SK-N-DZ (cell line): Measurements from ENCODE around the gene MAGEA9B. TPM values are rescaled to one million over a fixed set of nuclear protein-coding genes. Genes with fewer than 3 reads are reported as not detected.
A peak's percentile ranks its signal among the peaks of the same experiment; 100 is the strongest.
"Not testable (repeated sequence)": the region's sequence is repeated elsewhere in the genome, so short reads cannot be mapped to it uniquely, and the experiment has no call there.

Source experiments
- DNase-seq: peaks from one replicate; pipeline ENCODE4 v3.0.0-alpha.2; 2015; ENCODE audit warnings: low spot score
- polyA plus RNA-seq, 2 experiments: library from polyadenylated mRNA; depleted of rRNA; stranded (reverse); fragments of >200 nt; gene quantifications; 2 replicates each; pipeline ENCODE4 v1.2.3, GENCODE V29; 2014

Gene MAGEA9B, protein sequence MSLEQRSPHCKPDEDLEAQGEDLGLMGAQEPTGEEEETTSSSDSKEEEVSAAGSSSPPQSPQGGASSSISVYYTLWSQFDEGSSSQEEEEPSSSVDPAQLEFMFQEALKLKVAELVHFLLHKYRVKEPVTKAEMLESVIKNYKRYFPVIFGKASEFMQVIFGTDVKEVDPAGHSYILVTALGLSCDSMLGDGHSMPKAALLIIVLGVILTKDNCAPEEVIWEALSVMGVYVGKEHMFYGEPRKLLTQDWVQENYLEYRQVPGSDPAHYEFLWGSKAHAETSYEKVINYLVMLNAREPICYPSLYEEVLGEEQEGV
- polyA plus RNA-seq (2014; cell fraction: cytosol; rRNA removed): 8.2 and 8.6 TPM in 2 replicates
- 3.2 and 3.4 TPM in 2 replicates for polyA plus RNA-seq (2014; cell fraction: nucleus; rRNA removed)

DNA sequence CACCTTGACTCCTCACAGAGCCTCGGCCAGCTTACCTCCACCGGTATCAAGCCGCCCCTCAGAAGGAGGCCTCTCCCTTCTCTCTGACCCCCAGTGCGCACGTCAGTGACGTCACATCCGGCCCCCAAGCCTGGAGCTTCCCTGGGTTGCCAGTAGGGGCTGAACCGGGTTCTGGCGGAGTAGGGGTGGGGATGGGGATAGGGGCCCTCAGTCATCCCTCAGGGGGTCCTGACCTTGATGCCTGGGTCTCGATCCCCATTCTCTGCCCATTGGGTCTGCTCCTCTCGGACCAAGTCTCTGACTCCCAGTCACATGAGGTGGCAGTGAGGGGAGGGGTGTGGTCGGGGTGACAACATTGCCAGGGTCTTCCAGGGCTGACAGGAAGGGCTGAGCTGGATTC lies at the start of gene MAGEA9B:
TSS of gene MAGEA9B (minus strand) at position 101 of the 400 bp plus-strand sequence. CDS start 4,280 bp downstream, outside the sequence.
- DNase-seq: not testable (repeated sequence)

DNA sequence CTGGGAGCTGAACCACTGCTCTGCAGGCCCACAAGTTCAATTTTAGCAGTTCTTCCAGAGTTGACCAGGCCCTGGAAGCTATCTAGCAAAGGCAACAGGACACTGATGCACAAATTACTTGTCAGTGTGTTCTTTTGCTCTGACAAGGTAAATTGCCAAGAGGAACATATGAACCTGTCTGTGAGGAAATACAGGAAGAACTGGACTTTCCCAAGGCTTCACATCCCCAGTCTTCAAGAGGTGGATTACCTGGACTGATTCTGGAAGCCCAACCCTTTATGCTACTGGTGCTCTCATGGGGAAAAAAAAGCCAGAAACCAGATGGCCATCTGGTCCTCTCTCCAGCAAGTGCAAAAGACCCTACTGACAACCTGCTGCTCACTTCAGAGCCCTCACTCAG lies 46.3 kb upstream of the MAGEA9B start:
- DNase-seq: no peak

DNA sequence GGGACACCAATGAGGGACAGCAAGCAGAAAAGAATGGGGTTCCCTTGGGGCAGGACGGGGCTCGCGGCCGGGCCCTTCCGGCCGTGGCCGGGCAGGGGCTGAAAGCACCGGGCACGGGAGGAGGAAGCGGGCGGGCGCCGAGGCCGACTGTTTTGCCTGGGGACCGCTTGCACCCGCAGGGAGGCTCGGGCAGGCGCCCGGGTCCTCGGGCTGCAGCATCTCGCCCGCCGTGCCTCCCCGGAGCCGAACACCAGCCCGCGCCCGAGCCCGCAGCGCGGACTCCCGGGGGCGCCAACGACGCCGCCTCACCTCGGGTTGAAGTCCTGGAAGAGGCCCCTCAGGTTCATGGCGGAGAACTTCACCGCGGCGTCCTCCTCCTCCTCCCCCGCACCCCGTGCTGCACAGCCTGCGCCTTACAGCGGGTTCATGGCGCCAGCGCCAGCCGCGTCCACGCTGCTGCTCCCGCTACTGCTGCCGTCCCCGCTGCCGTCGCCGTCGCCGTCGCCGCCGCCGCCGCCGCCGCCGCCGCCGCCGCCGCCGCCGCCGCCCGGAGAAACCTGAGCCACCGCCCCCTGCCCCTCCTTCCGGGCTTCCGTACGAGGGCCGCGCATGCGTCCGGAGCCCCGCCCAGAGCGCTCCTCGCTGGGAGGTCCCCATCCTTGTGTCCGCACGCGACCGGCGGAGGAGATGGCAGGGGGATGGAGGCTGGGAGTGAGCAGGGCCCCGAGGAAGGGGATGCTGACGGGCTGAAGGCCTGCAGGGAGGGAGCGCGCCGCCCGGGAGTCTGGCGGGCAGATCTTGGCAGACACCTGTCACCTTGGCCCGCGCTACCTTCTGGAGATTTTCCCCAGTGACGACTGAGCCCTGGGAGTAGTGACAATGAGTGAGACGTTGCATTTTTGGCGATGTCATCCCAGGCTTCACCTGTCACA lies 44.2 kb upstream of the MAGEA9B start, which contains the start of gene TMEM185A:
TSS of gene TMEM185A (minus strand) at position 559 of the 932 bp plus-strand sequence. CDS start at position 347, 212 bp downstream.
- DNase-seq: peak; percentile 71

DNA sequence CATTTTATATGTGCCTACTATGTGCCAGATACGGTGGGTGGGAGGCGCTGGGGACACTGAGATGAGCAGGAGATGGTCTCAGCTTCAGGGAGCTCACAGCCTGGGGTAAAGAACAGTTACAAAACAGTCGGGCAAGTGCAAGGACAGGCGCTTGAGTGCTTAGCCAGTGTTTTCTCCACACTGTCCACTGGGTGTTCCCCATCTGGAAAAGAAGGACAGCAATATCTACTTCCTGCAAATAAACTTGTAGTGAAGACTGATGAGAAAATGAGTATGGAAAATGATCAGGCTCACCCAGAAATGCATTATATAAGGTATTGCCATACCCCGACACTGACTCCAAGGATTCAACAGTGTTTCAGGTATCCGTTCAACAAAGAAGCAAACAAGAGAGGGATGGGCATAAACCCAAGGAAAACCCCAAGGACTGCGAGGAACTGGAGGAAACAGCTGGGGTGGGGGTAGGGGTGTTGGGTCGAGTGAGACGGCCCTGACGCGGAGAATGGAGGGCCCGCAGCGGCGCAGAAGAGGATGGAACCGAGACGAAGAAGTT lies 43.5 kb upstream of the MAGEA9B start:
- peak; percentile 15 for DNase-seq

DNA sequence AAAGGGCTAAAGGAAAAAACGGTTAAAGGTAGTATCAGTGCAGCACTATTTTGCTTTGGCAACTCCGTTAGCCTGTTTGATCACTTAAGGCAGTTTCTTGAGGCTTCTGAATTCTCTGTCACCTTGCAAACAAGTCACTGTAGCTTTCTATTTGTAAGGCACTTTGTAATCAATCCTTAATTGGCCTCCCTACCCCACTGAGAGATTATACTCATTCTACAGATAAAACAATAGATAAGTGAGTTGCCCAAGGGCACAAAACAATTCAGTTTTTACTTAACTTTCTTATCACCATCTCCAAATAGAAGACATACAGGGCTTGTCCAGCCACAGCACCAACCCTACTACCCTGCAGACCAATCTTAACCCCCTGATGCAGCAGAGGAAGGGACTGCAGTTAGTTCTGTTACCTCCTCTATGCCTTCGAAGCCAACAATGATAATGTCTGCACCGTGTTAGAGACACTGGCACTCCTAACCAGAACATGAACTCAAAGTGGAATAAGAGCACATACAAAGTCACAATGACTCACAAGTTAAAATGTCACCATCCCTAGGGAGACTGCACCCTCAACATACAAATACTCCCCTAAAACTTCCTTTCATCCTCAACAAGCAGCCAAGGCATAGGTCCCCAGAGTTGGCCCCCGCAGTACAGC lies 42.6 kb upstream of the MAGEA9B start:
- no peak for DNase-seq

DNA sequence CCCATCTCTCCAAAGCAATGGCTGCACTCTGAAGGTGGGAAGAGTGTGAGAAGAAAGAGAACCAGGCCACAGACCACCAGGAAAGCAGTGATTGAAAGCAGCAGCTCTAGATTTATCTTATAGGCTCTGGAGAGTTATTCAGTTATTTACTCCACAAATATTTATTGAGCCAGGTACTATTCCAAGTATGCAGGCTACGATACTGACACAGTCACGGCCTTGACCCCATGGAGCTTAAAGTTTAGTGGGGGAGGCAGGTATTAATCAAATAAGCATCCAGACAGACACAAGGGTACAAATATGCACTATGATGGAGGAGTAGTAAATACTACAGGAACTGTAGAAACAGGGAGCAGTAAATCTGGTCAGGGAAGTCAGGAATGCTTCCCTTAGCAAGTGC lies 41.5 kb upstream of the MAGEA9B start:
- no peak for DNase-seq

DNA sequence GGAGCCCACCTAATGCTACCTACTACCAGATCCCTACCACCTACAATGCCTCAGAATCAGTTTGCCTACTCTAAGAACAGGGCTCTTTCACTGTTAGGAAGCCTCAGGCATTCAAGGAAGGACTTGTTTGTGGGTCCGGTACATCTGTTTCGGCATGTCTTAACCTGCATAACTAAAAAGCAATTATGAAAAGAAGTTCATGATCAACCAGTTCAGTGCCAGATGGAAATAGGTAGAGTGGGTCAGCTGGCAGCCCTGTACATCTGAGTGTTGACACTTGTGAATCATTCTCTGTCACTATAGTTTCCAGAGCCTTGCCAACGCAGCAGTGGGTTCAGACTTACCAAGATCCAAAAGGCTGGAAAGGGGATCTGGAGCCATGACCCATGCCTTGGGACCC lies 41.0 kb upstream of the MAGEA9B start:
- DNase-seq: no peak

DNA sequence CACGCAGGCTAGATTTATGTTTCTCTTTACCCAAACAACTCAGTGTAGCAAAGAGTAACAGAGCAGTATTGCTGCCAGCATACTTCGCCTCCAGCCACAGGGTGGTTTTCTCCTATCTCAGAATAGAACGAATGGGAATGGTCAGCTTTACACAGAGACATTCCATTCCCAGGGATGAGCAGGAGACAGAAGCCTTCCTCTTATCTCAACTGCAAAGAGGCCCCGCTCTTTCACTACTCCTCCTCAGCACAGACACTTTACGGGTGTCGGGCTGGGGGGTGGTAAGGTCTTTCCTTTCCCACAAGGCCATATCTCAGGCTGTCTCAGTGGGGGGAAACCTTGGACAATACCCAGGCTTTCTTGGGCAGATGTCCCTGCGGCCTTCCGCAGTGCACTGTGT lies 39.6 kb upstream of the MAGEA9B start:
- DNase-seq: not testable (repeated sequence)

DNA sequence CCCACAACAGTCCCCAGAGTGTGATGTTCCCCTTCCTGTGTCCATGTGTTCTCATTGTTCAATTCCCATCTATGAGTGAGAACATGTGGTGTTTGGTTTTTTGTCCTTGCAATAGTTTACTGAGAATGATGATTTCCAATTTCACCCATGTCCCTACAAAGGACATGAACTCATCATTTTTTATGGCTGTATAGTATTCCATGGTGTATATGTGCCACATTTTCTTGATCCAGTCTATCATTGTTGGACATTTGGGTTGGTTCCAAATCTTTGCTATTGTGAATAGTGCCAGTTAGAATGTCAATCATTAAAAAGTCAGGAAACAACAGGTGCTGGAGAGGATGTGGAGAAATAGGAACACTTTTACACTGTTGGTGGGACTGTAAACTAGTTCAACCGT lies 32.4 kb upstream of the MAGEA9B start:
- not testable (repeated sequence) for DNase-seq

DNA sequence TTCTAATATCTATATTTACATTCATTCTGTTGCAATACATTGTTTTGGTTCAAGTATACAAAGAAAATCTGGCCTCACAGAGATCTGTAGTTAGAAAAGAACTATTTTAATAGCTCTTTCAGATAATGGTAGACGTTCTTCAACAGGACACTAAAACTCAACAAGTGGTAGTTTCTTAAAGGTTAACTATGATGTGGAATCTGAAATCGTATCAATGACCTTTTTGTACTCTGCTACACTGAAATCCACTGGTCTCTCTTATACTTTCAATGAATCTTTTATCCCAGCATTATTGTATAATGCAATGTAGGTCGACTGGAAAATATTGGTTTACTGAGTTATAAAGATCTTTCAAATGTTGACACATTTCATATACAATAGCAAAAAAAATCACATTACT lies 31.6 kb upstream of the MAGEA9B start:
- DNase-seq: no peak

DNA sequence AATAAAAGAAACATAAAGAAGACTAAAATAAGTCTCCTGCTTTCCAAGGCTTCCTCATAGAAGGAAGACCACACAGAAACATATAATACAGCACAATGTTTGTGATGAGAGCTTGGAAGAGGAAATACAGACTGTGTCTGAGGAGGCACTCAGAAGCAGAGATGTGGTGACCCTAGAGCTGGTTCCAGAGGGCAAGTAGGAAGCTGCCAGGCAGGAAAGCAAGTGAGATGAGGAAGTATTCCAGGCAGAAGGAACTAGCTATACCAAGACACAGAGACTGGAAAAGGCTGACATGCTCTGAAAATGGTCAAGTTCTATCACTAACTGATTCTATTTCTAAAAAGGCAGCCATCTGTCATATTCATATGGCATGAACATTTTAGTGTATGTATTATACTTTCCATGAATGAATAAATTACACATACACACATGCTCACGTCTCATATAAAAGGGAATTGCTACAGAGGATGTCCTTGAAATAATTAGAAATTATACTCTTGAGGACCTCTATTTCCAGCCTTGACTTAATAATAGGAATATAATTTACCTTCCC lies 24.4 kb upstream of the MAGEA9B start:
- DNase-seq: no peak

DNA sequence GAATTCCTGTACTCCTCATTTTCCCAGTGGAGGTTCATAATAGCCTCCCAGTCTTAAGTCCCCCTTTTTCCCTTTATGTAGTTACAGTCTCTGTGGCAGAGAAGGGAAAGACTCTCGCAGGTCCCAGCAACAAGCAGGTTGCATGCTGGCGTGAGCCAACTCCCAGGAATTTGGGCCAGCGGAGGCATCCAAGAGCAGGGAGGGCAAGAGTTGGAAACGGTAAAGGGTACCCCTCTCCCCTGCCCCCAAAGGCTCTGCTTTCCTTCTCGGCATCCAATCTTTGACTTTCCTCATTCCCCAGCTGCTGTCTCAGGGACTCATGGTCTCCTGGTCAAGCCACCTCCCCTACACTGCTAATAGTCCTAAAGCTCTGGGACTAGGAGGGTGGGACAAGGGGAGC lies 23.3 kb upstream of the MAGEA9B start:
- no peak for DNase-seq

DNA sequence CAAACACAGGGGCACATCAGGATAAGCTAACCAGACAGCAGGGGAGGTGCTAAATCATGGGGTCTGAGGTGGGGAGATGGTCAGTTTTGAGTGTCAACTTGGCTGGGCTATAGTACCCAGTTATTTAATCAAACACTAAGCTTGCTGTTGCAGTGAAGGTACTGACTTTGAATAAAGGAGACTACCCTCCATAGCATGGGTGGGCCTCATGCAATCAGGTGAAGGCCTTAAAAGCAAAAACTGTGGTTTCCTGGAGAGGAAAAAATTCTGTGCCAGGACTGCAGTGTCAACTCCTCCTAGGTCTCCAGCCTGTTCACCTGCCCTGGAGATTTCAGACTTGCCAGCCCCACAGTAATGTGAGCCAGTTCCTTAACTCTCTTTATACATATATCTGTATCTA lies 20.4 kb upstream of the MAGEA9B start:
- no peak for DNase-seq

DNA sequence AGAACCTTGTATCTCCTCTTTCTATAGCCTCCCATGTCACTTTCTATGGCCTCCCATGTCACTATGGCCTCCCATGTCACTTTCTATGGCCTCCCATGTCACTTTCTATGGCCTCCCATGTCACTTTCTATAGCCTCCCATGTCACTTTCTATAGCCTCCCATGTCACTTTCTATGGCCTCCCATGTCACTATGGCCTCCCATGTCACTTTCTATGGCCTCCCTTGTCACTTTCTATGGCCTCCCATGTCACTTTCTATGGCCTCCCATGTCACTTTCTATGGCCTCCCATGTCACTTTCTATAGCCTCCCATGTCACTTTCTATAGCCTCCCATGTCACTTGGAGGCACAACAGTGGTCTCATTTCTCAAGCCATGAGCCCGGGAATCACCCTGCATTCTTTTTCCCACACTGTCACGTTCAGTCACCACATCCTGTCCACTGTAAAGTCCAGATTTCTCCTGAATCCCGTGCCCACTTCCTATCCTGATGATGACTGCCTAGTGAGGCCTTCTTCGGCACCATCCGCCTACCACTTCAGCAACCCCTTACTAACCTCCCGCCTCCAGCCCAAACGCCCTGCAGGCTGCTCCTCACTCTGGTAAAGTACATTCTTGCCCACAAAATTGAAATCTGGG lies 18.1 kb upstream of the MAGEA9B start:
- DNase-seq: not testable (repeated sequence)

DNA sequence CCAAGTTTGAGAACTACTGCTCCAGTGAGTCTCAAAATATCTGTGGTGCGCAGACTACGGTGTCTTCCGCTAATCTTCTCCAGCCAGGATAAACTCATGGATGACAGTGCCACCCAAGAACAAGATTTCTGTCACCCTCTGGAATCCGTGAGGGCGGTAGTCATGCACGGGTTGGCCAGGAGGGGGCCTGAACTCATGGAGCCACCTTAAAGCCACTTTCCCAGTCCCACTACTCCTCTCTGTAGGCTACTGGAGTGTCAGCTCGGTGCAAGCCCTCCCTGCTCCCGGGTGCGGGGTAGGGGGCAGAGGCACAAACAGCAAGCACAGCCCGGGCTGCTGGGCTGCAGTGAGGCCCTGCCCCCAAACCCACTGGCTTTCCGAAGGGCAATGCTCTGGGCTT lies 11.3 kb upstream of the MAGEA9B start:
- DNase-seq: not testable (repeated sequence)

DNA sequence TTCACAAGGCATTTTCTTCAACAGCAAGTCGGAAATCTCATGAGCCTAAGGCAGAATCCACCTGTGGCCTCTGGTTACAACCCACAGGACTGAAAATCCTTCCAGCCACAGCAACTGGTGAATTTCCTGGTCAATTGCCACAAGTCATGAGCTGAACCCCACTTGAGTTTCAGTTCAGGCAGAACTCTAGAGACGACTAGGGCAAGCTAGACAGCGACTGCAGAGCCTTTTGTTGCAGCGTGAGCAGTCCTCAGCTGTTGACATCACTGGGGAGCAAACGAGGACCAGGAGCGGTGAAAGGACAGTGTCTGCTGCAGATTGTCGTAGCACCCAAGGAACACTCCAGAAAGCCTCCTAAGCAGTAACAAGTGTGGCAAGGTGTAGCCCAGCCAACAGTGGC lies 8.7 kb upstream of the MAGEA9B start:
- not testable (repeated sequence) for DNase-seq

DNA sequence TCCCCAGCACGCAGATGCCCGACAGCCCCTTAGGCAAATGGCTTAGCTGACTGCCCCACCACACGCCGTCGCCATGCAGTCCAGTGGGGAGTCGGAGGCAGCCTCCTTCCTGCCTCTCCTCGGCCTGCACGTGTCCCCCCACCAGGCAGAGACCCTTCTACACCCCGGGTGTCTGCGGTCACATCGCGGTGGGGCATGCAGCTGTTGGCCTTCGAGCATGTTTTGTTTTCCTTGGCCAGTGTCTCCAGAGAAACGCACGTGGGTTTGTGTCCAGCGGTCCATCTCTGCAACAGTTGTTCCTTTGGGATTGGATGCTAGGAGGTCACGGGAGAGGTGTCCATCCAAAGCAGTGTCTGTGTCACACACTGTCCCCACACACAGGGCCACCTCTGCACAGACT lies 8.0 kb upstream of the MAGEA9B start, which contains the start of gene HSFX2:
TSS of gene HSFX2 (minus strand) at position 101 of the 400 bp plus-strand sequence. CDS start 614 bp downstream, outside the sequence.
- not testable (repeated sequence) for DNase-seq

DNA sequence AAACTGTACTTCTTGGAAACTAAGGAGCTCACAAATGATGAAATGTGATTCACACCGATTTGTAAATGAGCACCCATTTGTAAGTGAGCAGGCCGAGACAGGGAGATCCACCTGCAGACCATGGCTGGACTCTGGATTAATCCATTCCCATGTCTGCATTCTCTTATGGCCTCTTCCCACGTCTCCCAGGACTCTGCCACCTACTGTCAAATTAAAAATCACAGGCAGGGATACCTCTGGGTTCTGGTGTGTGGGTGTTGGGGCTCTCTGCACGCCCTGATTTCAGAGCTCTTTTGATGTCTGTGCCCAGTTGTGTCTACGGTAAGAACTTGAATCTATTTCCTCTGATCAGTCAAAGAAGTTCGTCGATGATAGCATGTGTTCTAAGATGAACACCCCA lies 3.7 kb upstream of the MAGEA9B start:
- not testable (repeated sequence) for DNase-seq

DNA sequence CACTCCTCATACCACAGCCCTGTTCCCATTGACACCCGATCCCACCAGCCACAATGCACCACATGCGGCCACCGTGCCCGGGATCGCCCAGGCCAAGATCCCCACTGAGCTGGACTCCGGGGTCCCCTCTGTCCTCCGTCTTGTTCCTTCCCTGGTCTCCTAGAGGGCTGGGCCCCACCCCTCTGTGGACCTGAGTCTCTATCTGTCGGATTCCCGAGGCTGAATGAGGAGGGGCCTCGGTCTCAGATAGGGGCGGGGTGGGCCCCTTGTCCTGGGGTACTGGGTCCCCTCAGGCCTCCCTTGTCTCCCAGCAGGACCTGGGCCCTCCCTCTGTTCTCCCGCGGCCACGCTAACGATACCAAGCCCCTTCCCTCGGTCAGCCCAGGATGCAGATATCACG lies 1.6 kb downstream of the MAGEA9B start:
- DNase-seq: not testable (repeated sequence)

DNA sequence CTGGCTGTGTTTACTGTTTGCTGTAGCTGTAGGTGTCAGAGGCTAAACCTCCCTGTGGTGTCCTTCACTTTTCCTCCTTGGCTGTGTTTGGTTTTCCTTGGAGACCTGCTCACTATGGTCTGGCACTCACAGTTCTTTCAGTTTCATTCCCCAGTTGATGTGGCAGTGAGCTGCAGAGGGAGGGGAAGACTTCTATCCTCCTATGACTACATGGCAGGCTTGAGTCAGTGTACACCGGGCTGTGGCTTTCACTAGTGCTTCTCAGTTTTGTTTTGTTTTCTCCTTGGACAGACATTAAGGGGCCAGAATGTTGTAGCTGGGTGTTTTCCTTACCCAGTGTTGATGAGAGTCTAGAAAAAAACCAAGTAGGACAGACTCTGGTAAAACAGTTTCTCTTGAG lies 13.8 kb downstream of the MAGEA9B start:
- DNase-seq: not testable (repeated sequence)
